GM21423 (cell line): ENCODE results near the gene SELENOW.
"Not testable (repeated sequence)": the region's sequence is repeated elsewhere in the genome, so short reads cannot be mapped to it uniquely, and the experiment has no call there.

Source experiments
- ATAC-seq: cut with Tn5 transposase; IDR thresholded peaks from one replicate; pipeline ENCODE4 v1.9.1; 2021; ENCODE audit warnings: mild to moderate bottlenecking, moderate library complexity; ENCODE audit not compliant: unreplicated experiment

SELENOW gene

DNA sequence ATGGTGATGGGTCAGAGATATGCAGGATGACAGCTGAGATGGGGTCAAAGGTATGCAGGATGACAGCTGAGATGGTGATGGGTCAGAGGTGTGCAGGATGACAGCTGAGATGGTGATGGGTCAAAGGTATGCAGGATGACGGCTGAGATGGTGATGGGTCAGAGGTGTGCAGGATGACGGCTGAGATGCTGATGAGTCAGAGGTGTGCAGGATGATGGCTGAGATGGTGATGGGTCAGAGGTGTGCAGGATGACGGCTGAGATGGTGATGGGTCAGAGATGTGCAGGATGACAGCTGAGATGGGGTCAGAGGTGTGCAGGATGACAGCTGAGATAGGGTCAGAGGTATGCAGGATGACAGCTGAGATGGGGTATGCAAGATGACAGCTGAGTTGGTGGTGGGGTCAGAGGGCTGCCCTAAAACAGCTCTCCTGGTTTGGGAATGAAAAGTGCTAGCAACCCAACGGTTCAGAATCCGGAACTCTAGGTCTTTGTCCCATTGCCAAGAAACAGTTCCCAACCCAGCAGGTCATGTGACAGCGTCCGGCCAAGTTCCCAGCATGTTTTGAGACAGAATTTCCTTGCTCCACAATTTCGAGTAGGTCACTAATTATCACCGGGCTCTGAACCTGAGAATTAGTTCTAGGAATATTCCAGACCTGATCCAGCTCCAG, 3.2 kb downstream of the SELENOW start:
- no peak for ATAC-seq

GRCh38 chr19:47786566-47786965, 8.1 kb downstream of the SELENOW start:
- ATAC-seq, result no peak

DNA sequence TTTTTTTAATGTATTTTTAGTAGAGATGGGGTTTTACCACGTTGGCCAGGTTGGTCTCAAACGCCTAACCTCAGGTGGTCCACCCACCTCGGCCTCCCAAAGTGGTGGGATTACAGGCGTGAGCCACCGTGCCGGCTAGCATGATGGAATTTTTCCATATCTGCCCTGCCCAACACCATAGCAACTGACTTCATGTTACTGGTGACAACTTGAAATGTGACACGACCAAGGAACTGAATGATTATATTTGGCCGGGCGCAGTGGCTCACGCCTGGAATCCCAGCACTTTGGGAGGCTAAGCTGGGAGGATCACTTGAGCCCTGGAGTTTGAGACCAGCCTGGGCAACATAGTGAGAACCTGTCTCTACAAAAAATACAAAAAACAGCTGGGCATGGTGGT, 8.8 kb downstream of the SELENOW start:
- ATAC-seq, result not testable (repeated sequence)

GRCh38 chr19:47789811-47790210, 11.3 kb downstream of the SELENOW start:
- ATAC-seq, result not testable (repeated sequence)

DNA sequence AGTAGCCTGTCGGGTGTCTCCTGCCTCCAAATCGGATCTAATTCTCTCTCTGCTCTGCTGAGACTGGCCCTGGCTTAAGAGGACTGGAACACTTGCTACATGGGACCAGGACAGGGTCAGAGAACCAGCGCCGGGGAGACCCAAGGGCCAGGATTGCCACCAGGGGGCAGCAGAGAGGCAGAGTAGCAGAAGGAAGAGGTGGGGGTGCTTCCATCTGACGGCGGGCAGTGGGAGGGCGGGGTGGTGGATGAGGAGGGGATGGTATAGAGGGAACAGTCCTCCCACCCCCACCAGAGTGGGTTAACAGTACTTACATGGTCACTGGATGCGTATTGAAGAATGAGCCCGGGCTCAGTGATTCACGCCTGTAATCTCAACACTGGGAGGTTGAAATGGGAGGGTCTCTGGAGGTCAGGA, 11.9 kb downstream of the SELENOW start:
- no peak for ATAC-seq

DNA sequence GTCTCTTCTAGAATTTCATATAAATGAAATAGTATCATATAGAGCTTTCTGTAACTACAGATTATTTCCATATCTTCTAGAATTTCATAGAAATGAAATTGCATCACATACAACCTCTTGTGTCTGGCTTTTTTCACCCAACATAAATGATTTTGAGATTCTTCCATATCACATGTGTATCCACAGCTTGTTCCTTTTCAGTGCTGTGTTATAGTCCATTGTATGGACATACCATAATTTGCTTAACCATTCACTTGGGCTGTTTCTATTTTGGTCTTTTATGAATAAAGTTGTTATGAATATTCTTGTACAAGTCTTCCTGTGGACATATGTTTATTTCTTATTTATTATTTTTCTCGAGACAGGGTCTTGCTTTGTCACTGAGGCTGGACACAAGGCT, 14.1 kb downstream of the SELENOW start:
- no peak for ATAC-seq

DNA sequence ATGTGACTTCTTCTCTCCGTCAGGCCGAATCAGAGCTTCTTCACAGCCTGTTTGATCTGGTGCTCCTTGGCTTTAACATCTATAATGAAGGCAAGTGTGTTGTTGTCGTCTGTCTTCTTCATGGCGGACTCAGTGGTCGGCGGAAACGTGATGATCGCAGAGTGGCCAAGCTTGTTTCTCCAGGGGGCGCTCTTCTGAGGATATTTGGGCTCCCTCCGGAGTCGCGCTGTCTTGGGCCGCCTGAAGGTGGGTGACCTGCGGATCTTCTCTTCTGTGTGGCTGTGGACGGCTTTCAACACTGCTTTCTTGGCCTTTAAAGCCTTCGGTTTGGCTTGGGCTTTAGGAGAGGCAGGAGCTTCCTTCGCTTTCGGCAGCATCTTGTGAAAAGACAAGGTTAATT, 16.0 kb downstream of the SELENOW start:
- ATAC-seq, result no peak

GRCh38 chr19:47796785-47797184, 18.3 kb downstream of the SELENOW start:
- no peak for ATAC-seq

DNA sequence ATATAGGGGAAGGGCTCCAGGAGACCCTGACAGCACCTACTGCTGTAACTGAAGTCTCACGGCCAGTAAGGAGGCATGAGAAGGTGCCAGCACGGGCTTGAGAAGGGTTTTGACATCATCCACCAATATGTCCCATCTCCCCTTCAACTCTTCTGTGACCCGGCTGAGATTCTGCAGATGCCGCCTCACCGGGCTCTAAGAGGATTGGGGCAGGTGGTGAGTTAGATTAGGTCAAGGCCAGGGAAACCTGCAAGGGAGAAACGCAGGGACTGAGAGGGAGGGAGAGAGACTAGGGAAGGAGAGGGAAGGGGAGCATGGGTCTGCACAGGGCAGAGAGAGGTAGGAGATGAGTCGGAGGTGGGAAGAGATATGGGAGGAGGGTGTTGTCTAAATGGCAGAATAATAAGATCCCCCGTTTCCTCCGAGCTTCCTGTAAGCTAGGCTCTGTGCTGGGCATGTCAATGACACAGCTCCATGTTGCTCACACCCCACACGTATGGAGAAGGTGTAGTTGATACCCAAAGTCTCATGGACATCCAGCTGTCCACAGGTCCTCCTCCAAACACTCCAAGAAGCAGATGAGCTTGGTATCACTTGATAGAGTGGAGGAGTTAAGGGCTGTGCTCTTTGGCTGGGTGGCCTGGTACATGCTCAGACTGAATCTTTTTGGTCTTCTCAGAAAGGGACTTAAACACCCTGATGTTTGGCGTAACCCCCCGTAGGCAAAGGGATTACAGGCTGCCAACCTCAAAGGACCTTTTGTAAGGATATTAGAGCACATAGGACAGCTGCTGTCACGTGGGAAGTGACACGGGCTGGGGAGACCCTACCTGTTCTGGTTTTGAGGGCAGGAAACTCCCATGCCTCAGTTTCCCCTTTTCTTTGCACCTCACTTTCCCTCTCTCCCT, 19.7 kb downstream of the SELENOW start:
- no peak for ATAC-seq

DNA sequence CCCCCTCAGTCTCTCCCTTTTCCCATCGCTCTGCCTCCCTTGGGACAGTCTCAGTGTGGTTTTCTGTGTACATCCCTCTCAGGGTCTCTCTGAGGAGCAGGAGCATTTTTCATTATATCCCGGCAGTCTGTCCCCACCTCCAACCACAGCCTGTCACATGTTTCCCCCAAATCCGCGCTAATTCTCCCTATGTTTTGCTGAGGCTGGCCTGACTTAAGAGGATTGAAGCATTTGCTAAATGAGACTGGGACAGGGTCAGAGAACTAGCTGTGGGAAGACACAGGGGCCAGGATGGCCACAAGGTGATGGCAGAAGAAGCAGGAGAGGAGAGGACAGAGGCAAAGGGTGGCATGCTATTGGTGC, 20.4 kb downstream of the SELENOW start:
- ATAC-seq, result no peak

- no peak for ATAC-seq
Observed at GRCh38 chr19:47801270-47801669, 22.8 kb downstream of the SELENOW start.

DNA sequence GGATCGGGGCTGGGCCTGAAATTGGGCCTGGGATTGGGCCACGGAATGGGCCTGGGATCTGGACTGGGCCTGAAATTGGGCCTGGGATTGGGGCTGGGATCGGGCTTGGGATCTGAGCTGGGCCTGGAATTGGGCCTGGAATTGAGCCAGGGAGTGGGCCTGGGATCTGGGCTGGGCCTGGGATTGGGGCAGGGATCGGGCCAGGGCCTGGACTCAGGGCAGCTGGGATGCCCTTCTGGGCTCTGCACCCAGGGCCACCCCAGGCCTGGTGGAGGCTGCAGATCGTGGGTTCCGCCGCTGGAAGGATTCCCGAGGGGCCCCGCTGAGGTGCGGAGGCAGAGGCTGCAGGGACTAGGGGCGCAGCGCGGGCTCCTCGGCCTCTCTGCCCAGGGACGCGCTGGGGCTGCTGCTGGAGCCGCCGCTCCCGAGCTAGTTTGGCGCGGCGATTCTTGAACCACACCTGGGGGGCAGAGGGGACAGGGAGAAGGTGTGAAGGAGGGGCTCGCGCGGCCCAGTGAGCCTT, 24.1 kb downstream of the SELENOW start:
- ATAC-seq, result no peak

DNA sequence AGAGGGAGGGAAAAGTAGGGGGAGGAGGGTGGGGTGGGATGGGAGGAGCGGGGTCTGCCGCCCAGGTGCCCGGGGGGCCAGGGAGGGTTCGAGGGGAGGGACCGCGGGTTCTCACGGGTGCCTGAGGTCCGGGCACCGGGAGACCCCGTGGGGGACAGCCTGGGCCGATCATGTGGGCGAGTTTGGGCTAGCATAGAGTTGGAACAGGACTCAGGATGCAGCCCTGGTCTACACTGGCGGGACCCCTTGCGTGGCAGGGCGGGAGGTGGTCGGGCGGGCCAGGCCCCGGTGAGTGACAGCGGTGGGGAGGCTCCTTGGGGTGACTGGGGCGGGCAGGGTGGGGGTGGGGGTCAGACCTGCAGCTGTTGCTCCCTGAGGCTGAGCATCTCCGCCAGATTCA, 24.6 kb downstream of the SELENOW start:
- ATAC-seq, result not testable (repeated sequence)

- not testable (repeated sequence) for ATAC-seq
Observed at GRCh38 chr19:47803671-47804070, 25.2 kb downstream of the SELENOW start.

DNA sequence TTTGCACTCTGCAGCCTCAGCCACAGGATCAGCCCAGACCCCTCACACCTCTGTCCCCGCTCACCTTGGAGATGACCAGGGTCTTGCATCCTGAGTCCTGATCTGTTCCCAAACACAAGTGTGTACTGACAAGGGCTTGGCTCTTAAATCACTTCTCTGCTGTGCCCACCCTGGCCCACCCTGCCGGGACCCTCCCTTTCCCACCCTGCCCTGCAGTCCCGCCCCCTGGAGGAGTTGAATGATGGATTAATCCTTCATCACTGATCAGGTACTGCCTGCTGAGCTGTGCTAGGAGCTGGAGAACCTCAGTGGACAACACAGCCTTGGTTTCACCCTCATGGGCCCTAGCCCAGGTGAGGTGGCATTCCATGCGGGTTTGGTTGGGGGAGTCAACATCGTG, 25.9 kb downstream of the SELENOW start, which contains the start of gene TPRX1:
Gene TPRX1, minus strand, starts transcription at position 101 of the 400 bp plus-strand sequence. Its CDS starts 12 bp downstream, at position 89.
- ATAC-seq, result not testable (repeated sequence)

GRCh38 chr19:47805313-47805712, 26.8 kb downstream of the SELENOW start:
- no peak for ATAC-seq

GRCh38 chr19:47806435-47806834, 27.9 kb downstream of the SELENOW start:
- ATAC-seq, result no peak

DNA sequence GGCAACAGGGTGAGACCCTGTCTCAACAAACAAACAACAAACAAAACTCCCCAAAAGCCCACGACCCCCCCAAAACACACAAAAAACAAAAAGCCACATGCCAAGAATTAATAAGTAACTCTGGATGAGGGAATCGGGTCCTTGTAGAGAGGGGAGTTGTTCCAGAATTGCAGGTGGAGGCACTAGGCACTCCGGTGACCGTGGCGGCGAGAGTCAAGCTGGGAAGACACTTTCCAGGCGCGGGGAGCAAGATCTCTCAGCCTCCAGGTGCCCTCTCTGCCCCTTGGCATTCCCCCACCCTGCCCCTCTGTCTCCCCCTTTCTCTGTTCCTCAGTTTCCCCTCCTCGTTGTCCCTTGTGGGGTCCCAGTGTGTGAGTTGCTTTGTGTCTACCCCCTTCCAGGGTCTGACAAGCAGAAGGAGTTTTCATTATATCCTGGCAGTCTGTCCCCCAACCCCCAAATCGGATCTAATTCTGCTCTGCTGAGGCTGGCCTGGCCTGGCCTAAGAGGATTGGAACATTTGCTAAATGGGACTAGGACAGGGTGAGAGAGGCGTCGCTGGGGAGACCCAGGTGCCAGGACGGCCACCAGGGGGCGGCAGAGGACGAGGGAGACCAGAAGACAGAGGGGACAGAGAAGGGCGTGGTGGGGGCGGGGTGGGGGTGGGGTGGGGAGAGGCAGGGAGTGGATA, 34.9 kb downstream of the SELENOW start:
- no peak for ATAC-seq

- ATAC-seq, result no peak
Observed at GRCh38 chr19:47813995-47814328, 35.5 kb downstream of the SELENOW start.

DNA sequence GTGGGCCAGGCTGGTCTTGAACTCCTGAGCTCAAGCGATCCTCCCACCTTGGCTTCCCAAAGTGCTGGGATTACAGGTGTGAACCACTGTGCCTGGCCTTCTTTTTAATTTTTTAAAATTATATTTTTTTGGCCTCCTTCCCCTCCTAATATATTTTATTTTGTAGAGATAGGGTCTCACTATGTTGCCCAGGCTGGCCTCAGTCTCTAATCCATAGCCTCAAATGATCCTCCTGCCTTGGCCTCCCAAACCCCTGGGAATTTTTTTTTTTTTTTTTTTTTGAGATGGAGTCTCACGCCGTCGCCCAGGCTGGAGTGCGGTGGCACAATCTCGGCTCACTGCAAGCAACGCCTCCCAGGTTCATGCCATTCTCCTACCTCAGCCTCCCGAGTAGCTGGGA, 37.8 kb downstream of the SELENOW start:
- not testable (repeated sequence) for ATAC-seq

GRCh38 chr19:47818221-47818620, 39.7 kb downstream of the SELENOW start:
- ATAC-seq, result not testable (repeated sequence)
